GM19452 (cell line): ENCODE data around the gene GPR68.

Experiments used
- ATAC-seq: cut with Tn5 transposase; IDR thresholded peaks from one replicate; pipeline ENCODE4 v1.9.1; 2021; ENCODE audit not compliant: unreplicated experiment

The GPR68 gene, protein sequence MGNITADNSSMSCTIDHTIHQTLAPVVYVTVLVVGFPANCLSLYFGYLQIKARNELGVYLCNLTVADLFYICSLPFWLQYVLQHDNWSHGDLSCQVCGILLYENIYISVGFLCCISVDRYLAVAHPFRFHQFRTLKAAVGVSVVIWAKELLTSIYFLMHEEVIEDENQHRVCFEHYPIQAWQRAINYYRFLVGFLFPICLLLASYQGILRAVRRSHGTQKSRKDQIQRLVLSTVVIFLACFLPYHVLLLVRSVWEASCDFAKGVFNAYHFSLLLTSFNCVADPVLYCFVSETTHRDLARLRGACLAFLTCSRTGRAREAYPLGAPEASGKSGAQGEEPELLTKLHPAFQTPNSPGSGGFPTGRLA

DNA sequence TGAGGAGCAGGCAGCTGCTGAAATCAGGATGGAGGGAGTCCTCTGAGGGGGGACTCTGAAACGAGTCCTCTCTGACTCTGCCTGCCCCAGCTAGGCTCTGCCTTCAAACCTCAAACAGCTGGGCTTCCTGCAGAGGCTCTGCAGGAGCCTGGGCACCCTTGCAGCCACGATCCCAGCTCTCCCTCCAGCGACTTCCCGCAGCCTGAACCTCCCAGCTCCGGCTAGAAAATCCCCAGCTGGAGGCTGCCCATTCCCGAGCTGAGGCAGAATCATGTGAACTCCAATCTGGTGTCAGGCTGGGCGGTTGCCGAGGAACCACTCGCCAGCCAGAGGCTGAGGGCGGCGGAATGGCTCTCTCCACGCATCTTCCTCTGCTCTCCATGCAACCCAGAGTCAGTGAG is at the start of gene GPR68:
Gene GPR68, minus strand, starts transcription at position 204 of the 401 bp plus-strand sequence. CDS start 9,654 bp downstream, outside the sequence.
- no peak for ATAC-seq

DNA sequence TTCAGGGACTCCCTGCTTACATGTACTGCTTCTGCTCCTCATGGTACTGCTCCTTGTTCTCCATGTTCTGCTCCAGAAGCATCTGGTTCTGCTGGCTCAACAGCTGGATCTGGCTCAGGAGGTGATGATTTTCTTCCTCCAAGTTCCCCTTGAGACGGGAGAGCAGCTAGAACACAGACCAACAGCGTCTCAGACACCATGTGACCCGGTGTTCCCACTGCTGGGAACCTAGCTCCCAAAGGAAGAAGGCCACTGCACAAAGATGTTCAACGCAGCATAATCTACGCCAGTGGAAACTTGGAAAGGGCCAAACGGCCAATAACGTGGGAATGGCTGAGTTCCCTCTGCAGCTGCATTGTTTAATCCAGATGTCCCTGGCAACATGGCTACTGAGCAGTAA is 49.6 kb upstream of the GPR68 start:
- no peak for ATAC-seq

DNA sequence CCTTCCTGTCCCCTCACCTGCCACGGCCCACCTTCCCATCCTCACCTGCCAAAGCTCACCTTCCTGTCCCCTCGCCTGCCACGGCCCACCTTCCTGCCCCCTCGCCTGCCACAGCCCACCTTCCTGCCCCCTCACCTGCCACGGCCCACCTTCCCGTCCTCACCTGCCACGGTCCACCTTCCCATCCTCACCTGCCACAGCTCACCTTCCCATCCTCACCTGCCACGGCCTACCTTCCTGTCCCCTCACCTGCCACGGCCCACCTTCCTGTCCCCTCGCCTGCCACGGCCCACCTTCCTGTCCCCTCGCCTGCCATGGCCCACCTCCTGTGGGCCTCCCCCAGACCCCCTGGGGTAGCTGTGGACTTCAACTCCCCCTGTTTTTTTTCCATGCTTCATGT is 48.8 kb upstream of the GPR68 start:
- ATAC-seq, result no peak

DNA sequence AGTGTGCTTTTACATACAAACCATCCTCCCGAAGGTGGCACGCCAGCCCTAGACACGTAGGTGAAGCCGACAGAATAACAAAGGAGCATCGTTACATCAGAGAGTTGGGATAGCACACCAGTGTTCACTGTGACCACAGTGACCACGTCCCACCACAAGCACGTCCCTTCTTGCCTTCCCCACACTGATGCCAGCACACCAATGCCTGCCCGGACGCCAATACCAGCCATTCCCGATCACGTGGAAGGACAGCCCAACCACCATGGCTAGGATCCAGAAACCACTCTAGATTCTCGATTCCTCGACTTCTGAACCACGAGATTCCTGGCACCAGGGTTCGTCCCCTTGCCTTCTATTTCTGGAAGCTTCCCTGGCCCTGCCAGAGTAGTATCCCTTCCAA is 48.0 kb upstream of the GPR68 start:
- no peak for ATAC-seq

DNA sequence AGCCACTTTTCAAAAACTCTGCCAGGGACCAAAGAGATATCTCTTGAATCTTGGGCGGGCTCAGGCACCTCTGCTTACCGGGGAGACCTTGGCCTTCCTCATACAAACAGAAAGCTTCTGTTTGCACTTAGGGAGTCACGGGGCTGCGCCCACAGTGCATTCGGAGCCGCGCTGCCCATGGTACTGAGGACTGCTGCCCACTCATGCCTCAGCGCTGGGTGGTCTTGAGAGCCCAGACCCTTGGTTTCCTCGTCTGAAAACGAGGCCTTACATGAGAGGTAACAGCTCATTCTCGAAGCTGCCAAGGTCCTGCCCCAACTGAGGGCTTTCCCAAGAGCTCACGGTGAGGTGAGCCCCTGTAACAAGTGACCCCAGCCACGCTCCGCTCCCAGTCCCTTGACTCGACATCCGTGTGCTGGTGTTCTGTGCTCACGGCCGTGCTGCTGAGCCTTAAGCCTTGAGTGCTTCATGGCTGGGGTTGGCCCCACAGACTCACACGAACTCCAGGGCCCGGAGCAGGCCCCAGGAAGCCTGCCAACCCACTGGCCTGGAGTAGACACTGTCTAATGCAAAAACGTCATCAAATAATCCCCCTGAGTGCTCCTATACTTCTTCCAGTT is 47.4 kb upstream of the GPR68 start:
- no peak for ATAC-seq

DNA sequence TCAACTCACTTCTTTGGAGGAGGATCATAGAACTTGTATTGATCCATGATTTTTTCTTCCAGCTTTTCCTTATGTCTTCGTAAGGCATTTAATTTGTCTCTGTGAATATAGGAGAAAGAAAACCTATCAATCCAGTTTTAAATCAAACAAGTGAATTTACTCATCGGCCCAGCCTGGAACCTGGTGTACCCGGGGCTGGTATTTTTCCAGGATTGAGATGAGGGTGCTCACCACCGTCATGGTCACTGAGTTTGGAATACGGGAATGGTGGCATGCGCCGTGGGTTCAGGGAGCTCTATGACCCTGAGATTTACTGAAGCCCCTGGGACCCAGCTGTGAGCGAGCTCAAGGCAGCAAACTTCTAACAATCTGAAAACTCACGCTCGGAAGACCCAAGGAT is 46.5 kb upstream of the GPR68 start:
- no peak for ATAC-seq

DNA sequence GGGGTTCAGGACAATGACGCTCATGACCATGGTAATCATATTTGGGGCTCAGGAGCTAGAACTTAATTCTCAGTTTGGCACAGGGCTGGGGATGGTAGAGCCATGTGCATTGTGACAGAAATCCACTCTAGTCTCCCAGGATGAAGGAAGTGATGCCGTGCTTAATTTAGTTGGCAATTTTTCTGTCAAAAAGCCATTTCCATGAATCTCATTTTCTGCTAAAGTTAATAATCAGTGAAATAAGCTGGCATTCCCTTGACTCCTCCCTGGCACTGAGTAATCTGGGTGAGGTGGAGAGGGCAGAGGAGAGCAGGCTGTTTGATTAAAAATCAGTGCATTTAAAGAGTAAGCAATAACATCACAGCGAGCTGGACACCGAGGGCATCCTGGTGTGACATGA is 45.0 kb upstream of the GPR68 start:
- ATAC-seq, result no peak

DNA sequence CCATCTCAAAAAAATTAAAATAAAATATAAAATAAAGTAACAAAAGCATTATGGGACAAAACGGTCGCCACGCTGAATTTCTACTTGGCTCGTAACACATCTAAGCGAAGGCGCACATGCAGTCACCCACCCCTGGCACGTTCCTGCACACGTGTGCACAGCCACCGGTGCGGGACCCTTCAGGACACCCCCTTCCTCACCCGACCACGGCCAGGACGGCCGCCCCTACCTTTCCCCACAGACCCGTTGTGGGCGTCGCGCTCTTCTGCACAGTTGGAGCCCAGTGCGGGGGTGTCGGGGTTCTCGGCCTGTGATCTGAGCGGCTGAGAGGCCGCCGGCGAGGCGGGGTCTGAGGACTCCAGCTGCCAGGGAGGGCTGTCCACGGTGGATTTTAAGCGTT is 44.4 kb upstream of the GPR68 start:
- ATAC-seq, result no peak

DNA sequence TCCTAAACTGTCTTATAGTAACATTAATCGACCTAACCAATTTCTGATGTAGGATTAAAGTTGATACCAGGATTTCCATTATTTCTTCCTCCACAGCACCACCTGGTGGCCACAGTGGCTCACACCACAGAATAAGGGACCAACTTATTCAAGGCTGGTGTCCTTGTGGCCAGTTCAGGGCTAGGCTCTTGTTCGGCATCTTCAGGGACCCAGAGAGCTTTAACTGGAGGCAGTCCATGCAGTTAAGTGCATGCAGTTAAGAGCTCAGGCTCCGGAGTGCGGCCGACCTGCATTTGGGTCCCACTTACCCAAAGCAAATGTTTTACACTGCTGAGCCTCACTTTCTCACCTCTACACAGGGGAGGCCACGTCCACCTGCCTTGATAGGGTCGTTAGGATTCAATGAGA is 42.0 kb upstream of the GPR68 start:
- no peak for ATAC-seq

DNA sequence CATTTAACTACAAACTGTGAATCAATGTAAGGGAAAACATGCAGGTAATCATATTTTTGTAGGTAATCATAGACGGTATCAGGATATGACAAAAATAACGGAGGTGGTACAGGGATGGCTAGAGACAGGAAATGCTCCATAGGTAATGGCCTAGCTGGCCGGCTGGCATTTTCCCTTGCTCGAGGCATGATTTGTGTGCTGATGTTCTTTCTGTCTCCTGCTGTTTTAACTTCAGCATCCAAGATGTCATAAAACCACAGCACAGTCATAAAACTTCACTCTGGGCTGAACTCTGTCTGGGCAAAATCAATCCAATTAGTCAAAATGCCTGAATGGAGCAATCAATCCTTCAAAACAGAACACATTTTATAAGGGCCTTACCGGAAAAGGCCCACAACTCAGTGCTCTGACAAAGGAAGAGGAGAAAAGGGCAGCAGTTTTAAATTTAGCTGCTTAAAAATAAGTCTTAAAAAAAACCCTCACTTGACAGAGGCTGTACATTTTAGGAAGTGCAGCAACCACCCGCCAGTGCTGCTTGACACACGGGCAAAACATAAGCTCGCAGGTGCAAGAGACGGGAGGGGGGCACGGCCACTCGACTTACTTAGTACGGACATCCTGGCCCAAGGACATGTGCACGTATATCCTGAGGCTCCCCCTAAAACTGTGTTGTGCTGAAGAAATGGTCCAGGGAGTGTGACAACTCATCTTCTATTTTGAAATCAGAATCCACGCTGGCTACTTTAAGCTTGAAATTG is 40.5 kb upstream of the GPR68 start:
- no peak for ATAC-seq

DNA sequence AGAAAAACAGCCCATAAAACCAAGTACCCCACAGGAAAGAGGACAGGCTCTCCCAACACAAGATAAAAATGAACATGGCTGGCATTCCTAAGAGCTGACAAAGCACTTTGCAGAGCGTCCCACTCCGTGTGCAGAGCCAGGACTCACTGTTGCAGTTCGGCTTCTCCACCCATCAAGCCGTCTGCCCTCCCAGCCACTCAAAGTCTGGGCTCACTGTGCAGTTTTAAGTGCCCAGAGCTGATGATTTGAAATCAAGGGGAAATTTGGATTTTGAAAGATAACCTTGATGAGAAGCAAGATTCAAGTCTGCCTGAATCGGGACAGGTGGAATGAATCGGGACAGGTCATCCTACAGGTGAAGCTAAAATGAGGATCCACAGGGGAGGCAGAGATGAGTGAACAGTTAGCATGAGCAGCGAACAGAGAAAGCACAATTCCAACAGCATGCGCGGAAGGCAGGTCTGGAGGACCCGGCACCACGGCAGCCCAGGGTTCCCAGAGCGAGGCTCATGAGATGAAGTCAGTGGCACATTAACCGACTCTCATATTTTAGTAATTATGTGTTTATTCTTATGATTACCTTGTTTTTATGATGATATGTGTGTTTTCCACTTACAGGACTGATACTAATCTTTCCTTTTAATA is 39.8 kb upstream of the GPR68 start:
- ATAC-seq, result no peak

DNA sequence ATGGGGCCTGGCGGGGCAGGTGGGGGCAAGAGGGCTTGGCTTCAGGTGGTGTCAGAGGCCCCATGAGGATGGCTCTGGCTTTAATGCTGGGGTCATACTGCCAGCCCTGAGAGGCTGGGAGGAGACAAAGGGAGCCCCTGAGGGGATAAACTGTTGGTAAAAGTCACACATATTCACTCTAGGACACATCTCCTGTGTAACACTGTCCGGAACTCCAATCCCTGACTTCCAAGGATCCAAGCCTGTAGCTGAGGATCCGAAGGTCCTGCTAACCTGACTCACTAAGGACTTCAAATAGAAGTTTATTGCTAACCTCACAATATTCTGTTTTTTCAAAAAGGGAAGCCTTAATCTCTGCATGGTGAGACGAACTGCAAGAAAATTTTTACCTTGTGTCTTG is 39.2 kb upstream of the GPR68 start:
- no peak for ATAC-seq

DNA sequence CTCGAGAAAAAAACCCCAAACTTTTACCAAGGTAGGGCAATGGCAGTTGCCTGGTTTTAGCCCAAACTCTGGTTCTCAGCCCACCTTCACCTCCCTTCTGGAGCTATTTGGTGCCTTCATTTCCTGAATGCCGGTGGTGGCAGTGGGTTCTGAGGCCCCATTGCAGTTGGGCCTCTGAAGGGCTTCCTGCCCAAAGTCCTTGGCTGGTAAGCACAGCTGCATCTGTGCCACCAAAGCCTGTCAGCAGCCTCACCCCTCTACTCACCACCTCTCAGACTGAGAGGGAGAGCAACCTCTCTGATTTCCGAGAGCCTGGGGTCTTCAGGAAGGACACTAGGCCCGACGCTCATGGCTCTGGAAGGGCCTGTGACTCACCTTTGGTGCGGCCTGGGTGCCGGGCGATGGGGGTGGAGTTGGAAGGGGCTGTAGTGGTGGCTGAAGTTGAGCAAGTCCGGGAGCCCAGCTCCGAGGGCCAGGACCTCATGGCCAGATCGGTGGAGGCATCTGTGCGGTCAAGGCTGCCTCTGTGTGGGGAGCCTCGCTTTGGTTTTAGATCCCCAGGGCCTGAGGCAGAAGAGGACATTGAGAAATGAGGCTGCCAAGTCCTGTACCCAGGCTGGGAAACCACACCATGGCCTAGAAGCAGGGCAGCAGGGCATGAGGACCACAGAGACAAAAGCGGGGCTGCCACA is 38.6 kb upstream of the GPR68 start:
- no peak for ATAC-seq

DNA sequence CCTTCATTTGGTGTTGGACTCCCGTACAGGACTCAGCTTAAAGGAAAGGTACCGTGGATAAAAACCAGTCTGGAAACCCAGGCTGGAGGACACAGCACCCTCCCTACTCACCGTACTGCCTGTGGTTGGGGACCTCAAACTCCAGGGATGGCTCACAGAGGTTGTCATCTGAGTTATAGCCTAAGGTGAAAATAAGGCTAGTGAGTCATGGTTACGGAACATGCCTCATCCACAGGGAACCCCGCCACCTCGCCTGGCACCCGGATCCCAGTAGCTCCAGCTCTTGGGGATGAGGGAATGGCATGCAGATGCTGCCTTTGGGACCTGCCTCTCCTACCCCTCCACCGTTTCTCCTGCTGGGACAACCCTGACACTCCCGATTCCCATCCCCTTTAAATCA is 36.8 kb upstream of the GPR68 start:
- no peak for ATAC-seq

DNA sequence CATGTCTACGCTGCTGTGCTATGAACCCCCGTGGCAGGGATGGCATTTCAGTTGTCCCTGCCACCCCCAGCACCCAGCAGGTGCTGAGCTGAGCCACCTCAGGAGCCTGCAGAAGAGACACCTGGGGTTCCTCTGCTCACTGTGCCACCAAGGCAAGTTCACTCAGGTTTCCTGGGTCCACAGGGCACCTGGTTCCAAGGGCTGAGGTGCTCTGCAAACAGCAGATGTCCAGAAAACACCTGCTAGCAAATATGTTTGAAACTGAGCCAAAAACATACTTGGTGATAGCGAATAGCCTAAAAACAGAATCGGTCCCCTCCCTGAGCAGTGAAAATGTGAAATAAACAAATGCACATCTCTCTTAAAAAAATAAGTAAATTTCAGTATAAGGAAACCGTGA is 35.6 kb upstream of the GPR68 start:
- no peak for ATAC-seq

DNA sequence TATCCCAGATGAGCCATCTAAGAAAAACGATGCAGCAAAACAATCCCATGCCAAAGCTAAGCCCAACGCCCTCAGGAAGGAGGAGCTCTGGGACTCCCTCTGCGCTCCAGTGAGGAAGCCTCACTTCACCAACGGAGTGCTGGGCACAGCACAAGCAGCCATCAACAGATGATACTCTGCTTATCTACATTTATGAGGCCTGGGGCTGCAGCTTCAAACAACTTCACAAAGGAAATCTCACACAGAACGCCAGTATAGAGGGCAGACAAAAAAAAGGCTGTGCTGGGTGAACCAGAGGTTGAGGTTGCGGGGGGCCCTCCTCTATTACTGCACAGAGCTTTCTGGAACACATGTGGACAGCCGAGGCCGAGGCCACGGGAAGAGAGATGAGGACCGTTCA is 34.9 kb upstream of the GPR68 start:
- ATAC-seq, result no peak

DNA sequence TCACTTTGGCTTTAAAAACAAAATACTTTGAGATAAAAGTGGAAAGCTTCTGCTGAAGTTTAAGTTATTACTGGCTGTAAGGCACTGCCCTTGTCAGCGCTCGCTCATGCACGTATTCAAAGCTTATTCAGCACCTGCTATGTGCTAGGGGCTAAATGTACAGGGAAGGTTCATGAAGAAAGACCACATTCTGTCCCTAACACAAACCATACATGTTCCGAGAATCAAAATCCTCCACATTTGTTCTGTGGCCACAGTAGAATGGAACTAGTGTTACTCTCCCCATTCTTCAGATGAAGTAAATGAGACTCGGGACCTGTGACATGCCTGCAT is 33.8 kb upstream of the GPR68 start:
- no peak for ATAC-seq

DNA sequence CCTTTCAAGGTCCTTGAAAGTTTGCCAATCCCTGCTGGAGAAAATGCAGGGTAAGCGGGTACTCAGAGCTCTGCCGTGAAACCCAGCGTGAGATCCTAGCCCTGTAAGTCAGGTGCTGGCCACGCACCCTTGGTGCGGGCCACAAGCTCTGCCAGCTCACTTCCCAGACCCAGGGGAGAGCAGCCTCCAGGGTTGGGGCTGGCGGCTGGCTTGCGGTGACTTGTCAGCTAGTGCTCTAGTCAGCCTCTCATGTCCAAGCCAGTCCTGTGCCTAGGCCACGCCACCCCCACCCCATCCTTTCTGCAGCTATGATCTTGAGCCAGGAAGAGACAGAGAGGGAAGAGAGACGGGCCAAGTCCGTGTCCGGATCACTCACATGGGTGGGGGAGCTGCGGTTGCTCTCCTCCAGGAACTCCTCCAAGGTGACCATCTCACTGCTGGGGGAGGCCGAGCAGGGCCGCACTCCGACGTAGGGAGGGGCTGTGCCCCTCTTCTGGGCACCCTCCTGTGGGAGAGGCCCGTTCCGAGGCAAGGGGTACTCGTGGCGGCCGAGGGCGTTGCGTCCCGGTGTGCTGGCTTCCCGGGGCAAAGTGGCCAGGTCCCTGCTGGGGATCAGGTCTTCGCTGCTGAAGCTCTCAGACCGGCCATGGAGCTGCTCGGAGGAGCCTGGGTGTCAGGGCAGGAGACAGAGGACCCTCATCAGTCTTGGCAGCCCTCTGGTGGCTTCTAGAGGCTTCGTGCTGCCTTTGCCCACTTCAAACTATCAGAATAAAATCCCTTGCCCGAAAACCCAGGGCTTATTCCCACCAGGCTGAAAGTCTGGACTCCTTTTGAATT is 33.3 kb upstream of the GPR68 start:
- no peak for ATAC-seq

DNA sequence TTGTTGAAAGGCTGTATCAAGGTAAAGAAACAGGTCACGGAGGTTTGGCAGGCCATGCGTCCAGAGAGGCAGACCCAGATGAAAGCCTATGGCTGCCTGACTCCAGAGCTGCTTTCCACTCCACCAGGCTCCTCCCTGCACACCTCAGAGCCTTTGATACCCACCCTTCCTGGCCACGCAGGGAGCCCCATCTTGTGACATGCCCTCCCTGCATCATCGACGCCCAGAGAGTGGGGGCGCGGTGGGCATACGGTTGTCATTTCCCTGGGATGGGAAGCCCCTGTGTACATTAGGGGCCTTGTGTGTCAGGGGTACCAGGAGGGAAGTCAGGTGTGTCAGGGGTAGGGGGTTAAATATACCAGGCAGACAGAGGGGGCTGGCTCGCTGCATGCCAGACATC is 30.3 kb upstream of the GPR68 start:
- ATAC-seq, result no peak

DNA sequence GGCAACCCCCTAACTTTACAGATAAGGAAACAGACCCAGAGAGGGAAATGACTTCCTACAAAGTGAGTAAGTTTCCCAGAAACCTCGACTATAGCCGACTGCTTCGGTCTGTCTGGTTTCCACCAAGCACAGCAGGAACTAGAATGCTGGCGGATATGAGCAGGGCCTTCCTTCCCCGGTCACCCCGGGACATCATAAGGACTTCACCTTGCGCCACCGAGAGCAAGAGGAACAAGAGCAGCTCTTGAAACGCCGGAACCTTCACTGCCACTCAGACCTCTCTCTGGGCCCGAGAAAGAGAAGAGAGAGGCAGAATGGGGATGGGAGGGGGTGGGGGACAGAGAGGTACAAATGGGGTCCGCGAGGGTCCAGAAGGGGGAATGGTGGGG is 29.4 kb upstream of the GPR68 start:
- ATAC-seq, result no peak
